HEK293 (cell line): ENCODE data around the gene SDE2.

Source experiments
- CTCF ChIA-PET: fragments of 350-600 bp; formaldehyde crosslinking; extraction: SDS; loops from one replicate; lab custom pipeline; 2021; ENCODE audit warnings: antibody characterized with exemption; lab: Yijun Ruan, JAX
- POLR2A ChIA-PET: fragments of 300-600 bp; formaldehyde crosslinking; extraction: SDS; loops from one replicate; lab custom pipeline; 2020; ENCODE audit warnings: antibody characterized with exemption, inconsistent platforms; lab: Yijun Ruan, JAX
- H3K27ac ChIP-seq: fragments of 200-500 bp; sonication (Bioruptor generic); 2 replicates; pipeline ENCODE4 v1.5.1; 2014; ENCODE audit warnings: low read depth, low read length, control low read depth, inconsistent platforms; ENCODE audit errors: extremely low read depth
- H3K36me3 ChIP-seq, 2 experiments: fragments of 200-500 bp in 1 of 2; sonication (Bioruptor generic) in 1 of 2; 1 replicate in 1 of 2; 2 replicates in 1 of 2; pipeline ENCODE4 v1.5.1; 2014 to 2017; ENCODE audit warnings: inconsistent platforms in 2 of 2, low read length in 2 of 2; ENCODE audit not compliant: control insufficient read depth in 2 of 2, insufficient read depth in 1 of 2
- H3K4me1 ChIP-seq: fragments of 200-500 bp; sonication (Bioruptor generic); 2 replicates; pipeline ENCODE4 v1.5.1; 2014; ENCODE audit warnings: mild to moderate bottlenecking, low read length, inconsistent platforms; ENCODE audit not compliant: control insufficient read depth, insufficient read depth
- H3K4me3 ChIP-seq: 2 replicates; pipeline ENCODE4 v1.5.1; 2011; ENCODE audit warnings: low read depth, mild to moderate bottlenecking, control low read depth, low read length, moderate library complexity
- H3K9me3 ChIP-seq: fragments of 200-500 bp; sonication (Bioruptor generic); 2 replicates; pipeline ENCODE4 v1.5.1; 2014; ENCODE audit warnings: low read depth, low read length, inconsistent platforms; ENCODE audit not compliant: control insufficient read depth, insufficient read depth
- EGR2 ChIP-seq: fragments of 450-650 bp; formaldehyde crosslinking; IDR thresholded peaks from 2 replicates; pipeline ENCODE4 v1.5.1; 2016; ENCODE audit warnings: low read depth, missing biosample characterization, missing genetic modification characterization
- MEIS1 ChIP-seq: sonication (generic); formaldehyde crosslinking; IDR thresholded peaks from 2 replicates; pipeline ENCODE4 v1.8.1; 2022; ENCODE audit warnings: missing genetic modification reagents, mild to moderate bottlenecking, borderline replicate concordance
- SP2 ChIP-seq: fragments of 450-650 bp; formaldehyde crosslinking; IDR thresholded peaks from 2 replicates; pipeline ENCODE4 v1.5.1; 2016; ENCODE audit warnings: missing biosample characterization, missing genetic modification characterization
- ZNF133 ChIP-seq: fragments of 450-650 bp; formaldehyde crosslinking; IDR thresholded peaks from 2 replicates; pipeline ENCODE4 v1.5.1; 2016; ENCODE audit warnings: missing biosample characterization, missing genetic modification characterization
- ZNF211 ChIP-seq: fragments of 450-650 bp; formaldehyde crosslinking; IDR thresholded peaks from 2 replicates; pipeline ENCODE4 v1.5.1; 2016; ENCODE audit warnings: low read depth, missing biosample characterization, missing genetic modification characterization
- ZNF292 ChIP-seq: fragments of 450-650 bp; formaldehyde crosslinking; IDR thresholded peaks from 2 replicates; pipeline ENCODE4 v1.5.1; 2016; ENCODE audit warnings: low read depth, missing biosample characterization, missing genetic modification characterization, borderline replicate concordance
- ZNF302 ChIP-seq: fragments of 450-650 bp; formaldehyde crosslinking; IDR thresholded peaks from 2 replicates; pipeline ENCODE4 v1.5.1; 2016; ENCODE audit warnings: missing biosample characterization, missing genetic modification characterization, low read depth
- ZNF311 ChIP-seq: fragments of 450-650 bp; formaldehyde crosslinking; IDR thresholded peaks from 2 replicates; pipeline ENCODE4 v1.5.1; 2017; ENCODE audit warnings: missing biosample characterization, missing genetic modification characterization, borderline replicate concordance
- ZNF335 ChIP-seq: fragments of 450-650 bp; formaldehyde crosslinking; conservative IDR thresholded peaks from 2 replicates; pipeline ENCODE4 v1.5.1; 2016; ENCODE audit warnings: missing biosample characterization, missing genetic modification characterization
- ZNF426 ChIP-seq: fragments of 450-650 bp; formaldehyde crosslinking; IDR thresholded peaks from 2 replicates; pipeline ENCODE4 v1.5.1; 2017; ENCODE audit warnings: missing biosample characterization, missing genetic modification characterization, mild to moderate bottlenecking, inconsistent platforms, moderate library complexity
- ZNF48 ChIP-seq: fragments of 450-650 bp; formaldehyde crosslinking; IDR thresholded peaks from 2 replicates; pipeline ENCODE4 v1.5.1; 2016; ENCODE audit warnings: missing biosample characterization, missing genetic modification characterization
- ZNF555 ChIP-seq: fragments of 450-650 bp; formaldehyde crosslinking; conservative IDR thresholded peaks from 2 replicates; pipeline ENCODE4 v1.5.1; 2017; ENCODE audit warnings: missing biosample characterization, mild to moderate bottlenecking, missing genetic modification characterization, inconsistent platforms
- ZNF558 ChIP-seq: fragments of 450-650 bp; formaldehyde crosslinking; IDR thresholded peaks from 2 replicates; pipeline ENCODE4 v1.5.1; 2016; ENCODE audit warnings: missing biosample characterization, missing genetic modification characterization
- ZNF560 ChIP-seq: fragments of 450-650 bp; formaldehyde crosslinking; IDR thresholded peaks from 2 replicates; pipeline ENCODE4 v1.5.1; 2017; ENCODE audit warnings: missing biosample characterization, missing genetic modification characterization, borderline replicate concordance
- ZNF561 ChIP-seq: fragments of 450-650 bp; IDR thresholded peaks from 2 replicates; pipeline ENCODE4 v1.5.1; 2018; ENCODE audit warnings: missing biosample characterization, missing genetic modification characterization, borderline replicate concordance
- ZNF626 ChIP-seq: fragments of 450-650 bp; sonication (Bioruptor Pico); formaldehyde crosslinking; IDR thresholded peaks from 2 replicates; pipeline ENCODE4 v1.5.1; 2018; ENCODE audit warnings: missing biosample characterization, missing genetic modification characterization, inconsistent platforms
- ZNF660 ChIP-seq: fragments of 450-650 bp; IDR thresholded peaks from 2 replicates; pipeline ENCODE4 v1.5.1; 2018; ENCODE audit warnings: missing biosample characterization, mild to moderate bottlenecking, missing genetic modification characterization
- ZNF76 ChIP-seq: fragments of 450-650 bp; formaldehyde crosslinking; IDR thresholded peaks from 2 replicates; pipeline ENCODE4; 2016; ENCODE audit warnings: low read depth, missing biosample characterization, missing genetic modification characterization, borderline replicate concordance
- ZNF777 ChIP-seq: fragments of 450-650 bp; formaldehyde crosslinking; IDR thresholded peaks from 2 replicates; pipeline ENCODE4 v1.5.1; 2017; ENCODE audit warnings: missing biosample characterization, missing genetic modification characterization, borderline replicate concordance
- ZNF830 ChIP-seq: fragments of 450-650 bp; IDR thresholded peaks from 2 replicates; pipeline ENCODE4 v1.5.0; 2018; ENCODE audit warnings: missing biosample characterization, missing genetic modification characterization, low read depth, mild to moderate bottlenecking, moderate library complexity
- TF ChIP-seq, protein P1 (sequence below): fragments of 450-650 bp; formaldehyde crosslinking; IDR thresholded peaks from 2 replicates; pipeline ENCODE4 v1.5.1; 2017; ENCODE audit warnings: missing biosample characterization, missing genetic modification characterization
- TF ChIP-seq, protein P2 (sequence below): fragments of 450-650 bp; formaldehyde crosslinking; conservative IDR thresholded peaks from 2 replicates; pipeline ENCODE4 v1.5.1; 2016; ENCODE audit warnings: low read depth, missing biosample characterization, missing genetic modification characterization

SDE2 gene

DNA sequence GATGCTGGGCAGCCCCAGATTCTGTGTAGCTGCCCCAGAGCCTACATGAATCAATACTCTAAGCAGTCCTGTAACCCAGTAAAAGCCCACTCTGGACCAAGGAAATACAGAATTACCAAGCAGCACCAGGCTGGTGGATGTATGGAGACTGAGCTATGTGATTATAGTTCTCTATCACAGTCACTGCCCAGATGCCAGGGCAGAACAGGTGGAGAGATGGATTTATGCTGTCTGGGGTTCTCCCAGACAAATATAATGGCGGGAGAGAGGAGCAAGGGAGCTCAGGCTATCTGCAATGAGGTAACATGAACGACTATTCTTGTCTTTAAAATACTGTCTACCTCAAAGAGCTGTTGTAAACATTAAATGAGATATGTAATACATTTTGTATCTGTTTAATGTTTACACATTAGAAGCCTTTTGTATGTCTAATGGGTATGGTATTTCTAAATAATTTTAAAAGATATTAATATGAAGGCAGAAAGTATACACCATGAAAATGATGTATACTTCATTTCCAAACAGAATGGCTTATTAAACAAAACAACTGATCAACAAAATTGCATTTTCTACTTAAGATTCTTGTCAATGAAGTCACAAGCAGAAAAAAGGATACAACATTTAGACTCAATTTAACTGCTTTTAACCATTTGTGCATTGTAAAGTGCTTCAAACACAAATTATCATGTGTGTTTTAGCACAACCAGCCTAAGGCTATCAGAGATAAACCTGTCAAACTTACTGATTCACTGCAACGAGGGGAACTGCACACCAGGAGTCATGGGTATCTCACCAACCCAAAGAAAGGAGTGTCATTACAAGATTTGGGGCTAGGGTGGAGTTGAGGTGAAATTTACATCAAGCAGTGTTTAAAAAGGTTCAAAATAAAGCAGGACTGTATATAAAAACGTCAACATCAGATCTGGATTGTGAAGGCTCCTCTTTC is 3.0 kb downstream of the SDE2 start (continued):
- TF ChIP-seq ZNF555 (tag by site-specific recombination) = no peak
- TF ChIP-seq ZNF335 (tag by site-specific recombination) = no peak
- no peak for TF ChIP-seq ZNF558

DNA sequence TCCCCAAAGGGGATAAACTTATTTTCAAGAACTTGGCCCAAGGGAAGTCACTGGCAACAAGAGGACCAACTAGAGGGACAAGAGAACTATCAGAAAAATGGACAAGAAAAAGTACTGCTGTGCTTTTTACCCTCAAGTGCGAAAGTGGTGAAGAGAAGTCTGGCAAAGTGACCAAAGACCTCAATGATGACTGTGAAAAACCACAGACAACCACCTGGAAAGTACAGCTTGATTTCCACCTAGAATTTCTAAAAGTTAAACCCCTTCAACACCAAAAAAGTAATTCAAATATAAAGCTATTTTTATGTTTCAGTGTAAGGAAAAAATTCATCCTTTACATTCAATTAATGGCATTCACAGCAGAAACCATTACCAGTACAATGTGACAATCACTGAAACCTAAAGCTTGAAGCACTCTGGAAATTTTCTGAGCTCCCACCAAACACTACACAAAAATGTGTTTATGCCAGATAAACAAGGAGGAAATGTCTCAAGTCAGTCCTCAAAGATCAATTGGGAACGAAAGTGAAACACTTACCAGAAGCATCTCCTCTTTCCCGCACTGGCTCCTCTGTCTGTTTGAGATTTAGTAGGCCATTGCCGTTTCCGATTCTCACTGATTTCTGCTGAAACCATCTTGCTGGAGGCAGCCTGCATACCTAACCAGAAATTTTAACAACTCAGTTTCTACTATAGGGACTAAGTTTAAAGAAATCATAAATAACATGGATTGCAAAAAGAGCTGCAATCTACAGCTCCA is 8.3 kb downstream of the SDE2 start:
- H3K27ac ChIP-seq = no peak overlapping the region; the same call in 1 of the 2 replicates
- ChIA-PET POLR2A (interaction anchor here (1.2 to 1.4 kb wide), 2 partner anchors 9 to 72 kb away, joined by 4 to 10 read pairs; partner anchors contain the start of genes H3-3A and SDE2), CTCF (interaction anchor here (0.7 to 2.2 kb wide), 6 partner anchors 74 to 529 kb away, joined by 3 to 15 read pairs (median 3); no protein-coding TSS in a partner anchor)
- no peaks in the 10 kb centered on the region for H3K9me3 ChIP-seq
- H3K4me3 ChIP-seq = no peak overlapping the region
- TF ChIP-seq ZNF426 (tag by site-specific recombination) (no peak), SP2 (tag by site-specific recombination) (no peak), ZNF76 (tag by site-specific recombination) (no peak), ZNF830 (tag by site-specific recombination) (no peak), ZNF561 (tag by site-specific recombination) (no peak), ZNF626 (tag by site-specific recombination) (no peak), ZNF777 (tag by site-specific recombination) (no peak), ZNF292 (tag by site-specific recombination) (no peak), ZNF311 (tag by site-specific recombination) (no peak), ZNF302 (tag by site-specific recombination) (no peak), ZNF48 (tag by site-specific recombination) (no peak), ZNF660 (tag by site-specific recombination) (no peak), ZNF211 (tag by site-specific recombination) (no peak), ZNF560 (no peak), MEIS1 (no peak)
- H3K36me3 ChIP-seq = peaks cover 85 to 97% of the 10 kb centered on the region in 2 experiments
- H3K4me1 ChIP-seq = peaks cover 1% of the 10 kb centered on the region; the same call in 1 of the 2 replicates

DNA sequence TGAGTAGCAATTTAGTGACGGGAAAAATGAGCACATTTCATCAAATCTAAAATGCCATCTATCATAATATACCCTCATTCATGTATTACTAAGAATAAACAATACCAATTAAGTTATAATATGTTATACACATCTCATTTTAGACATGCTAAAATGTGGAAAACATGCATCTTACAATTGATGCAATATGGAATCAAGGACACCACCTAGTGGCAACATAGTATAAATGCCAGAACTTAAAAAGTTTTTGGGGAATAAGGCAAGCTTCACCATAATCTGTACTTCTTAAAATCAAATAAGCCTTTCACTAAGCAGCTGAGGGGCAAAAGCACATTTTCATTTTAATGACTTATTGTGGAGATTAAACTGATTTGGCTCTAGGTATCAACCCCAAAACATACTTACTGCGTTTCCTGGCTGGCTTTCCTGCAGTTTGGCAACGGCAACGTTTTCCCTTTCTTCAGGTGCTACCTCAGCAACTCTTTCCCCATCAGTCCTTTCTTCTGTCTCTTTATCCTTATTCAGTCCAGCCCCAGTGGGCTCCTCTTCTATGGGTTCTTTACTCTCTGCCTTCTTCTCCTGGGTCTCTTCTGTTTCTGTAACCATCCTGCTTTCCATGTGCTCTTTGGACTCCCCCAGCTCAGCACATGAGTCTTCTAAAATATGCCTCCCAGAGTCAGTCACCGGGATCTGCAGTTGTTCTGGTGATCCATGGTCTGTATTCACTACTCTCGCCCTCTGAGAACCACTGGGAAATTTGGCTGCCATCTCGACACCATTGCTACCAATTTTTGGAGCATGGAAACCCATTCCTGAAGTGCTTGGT is 11.4 kb downstream of the SDE2 start:
- Histone ChIP-seq H3K4me3 (no peak overlapping the region), H3K4me1 (no peaks in the 10 kb centered on the region), H3K9me3 (no peaks in the 10 kb centered on the region), H3K36me3 (peaks cover 95 to 96% of the 10 kb centered on the region in 2 experiments), H3K27ac (no peak overlapping the region)
- ChIA-PET CTCF (interaction anchor here (0.6 to 3.4 kb wide), 59 partner anchors 9 to 1588 kb away, joined by 3 to 56 read pairs (median 4); partner anchors contain the start of genes H3-3A and SDE2), POLR2A (interaction anchor here (0.7 to 1.8 kb wide), 6 partner anchors 10 to 513 kb away, joined by 3 to 8 read pairs (median 4); partner anchors contain the start of genes H3-3A and SDE2)
- TF ChIP-seq, protein P1, sequence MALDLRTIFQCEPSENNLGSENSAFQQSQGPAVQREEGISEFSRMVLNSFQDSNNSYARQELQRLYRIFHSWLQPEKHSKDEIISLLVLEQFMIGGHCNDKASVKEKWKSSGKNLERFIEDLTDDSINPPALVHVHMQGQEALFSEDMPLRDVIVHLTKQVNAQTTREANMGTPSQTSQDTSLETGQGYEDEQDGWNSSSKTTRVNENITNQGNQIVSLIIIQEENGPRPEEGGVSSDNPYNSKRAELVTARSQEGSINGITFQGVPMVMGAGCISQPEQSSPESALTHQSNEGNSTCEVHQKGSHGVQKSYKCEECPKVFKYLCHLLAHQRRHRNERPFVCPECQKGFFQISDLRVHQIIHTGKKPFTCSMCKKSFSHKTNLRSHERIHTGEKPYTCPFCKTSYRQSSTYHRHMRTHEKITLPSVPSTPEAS (tag by site-specific recombination) = no peak
- TF ChIP-seq, protein P2, sequence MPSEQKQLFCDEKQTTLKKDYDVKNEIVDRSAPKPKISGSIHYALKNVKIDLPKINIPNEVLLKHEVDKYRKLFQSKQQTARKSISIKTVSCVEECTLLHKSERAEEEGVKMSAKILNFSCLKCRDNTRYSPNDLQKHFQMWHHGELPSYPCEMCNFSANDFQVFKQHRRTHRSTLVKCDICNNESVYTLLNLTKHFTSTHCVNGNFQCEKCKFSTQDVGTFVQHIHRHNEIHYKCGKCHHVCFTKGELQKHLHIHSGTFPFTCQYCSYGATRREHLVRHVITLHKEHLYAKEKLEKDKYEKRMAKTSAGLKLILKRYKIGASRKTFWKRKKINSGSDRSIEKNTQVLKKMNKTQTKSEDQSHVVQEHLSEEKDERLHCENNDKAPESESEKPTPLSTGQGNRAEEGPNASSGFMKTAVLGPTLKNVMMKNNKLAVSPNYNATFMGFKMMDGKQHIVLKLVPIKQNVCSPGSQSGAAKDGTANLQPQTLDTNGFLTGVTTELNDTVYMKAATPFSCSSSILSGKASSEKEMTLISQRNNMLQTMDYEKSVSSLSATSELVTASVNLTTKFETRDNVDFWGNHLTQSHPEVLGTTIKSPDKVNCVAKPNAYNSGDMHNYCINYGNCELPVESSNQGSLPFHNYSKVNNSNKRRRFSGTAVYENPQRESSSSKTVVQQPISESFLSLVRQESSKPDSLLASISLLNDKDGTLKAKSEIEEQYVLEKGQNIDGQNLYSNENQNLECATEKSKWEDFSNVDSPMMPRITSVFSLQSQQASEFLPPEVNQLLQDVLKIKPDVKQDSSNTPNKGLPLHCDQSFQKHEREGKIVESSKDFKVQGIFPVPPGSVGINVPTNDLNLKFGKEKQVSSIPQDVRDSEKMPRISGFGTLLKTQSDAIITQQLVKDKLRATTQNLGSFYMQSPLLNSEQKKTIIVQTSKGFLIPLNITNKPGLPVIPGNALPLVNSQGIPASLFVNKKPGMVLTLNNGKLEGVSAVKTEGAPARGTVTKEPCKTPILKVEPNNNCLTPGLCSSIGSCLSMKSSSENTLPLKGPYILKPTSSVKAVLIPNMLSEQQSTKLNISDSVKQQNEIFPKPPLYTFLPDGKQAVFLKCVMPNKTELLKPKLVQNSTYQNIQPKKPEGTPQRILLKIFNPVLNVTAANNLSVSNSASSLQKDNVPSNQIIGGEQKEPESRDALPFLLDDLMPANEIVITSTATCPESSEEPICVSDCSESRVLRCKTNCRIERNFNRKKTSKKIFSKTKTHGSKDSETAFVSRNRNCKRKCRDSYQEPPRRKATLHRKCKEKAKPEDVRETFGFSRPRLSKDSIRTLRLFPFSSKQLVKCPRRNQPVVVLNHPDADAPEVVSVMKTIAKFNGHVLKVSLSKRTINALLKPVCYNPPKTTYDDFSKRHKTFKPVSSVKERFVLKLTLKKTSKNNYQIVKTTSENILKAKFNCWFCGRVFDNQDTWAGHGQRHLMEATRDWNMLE (tag by site-specific recombination) = no peak
- TF ChIP-seq ZNF133 (tag by site-specific recombination) (no peak), EGR2 (no peak)
